Smooth muscle cell of the coronary artery (primary cell): ENCODE measurements around the gene HAPSTR1. TPM values are rescaled to one million over a fixed set of nuclear protein-coding genes. Genes with fewer than 3 reads are reported as not detected.

Source experiments
- total RNA-seq: library from RNA; depleted of rRNA; stranded (reverse); fragments of >200 nt; gene quantifications from 2 replicates; pipeline ENCODE4 v1.2.3, GENCODE V29; 2014; ENCODE audit warnings: low replicate concordance

Gene HAPSTR1
- 27.5 and 55.5 TPM in 2 replicates for total RNA-seq

GRCh38 chr16:9090960-9091866 is at the start of gene HAPSTR1:
HAPSTR1 (plus strand) TSS chr16:9091644; CDS start chr16:9092045, 401 bp downstream.

Other genes with a start within 250 kb of the HAPSTR1 start
- 131 and 204 TPM in 2 replicates for gene CARHSP1, start 222.6 kb upstream of the HAPSTR1 start, total RNA-seq
- not detected in 2 replicates for gene LITAFD, start 209.3 kb upstream of the HAPSTR1 start, total RNA-seq
- gene USP7, start 127.7 kb upstream of the HAPSTR1 start, total RNA-seq = 40.4 and 46.0 TPM in 2 replicates